ENCODE results near the gene GPR137B. TPM values are rescaled to one million over a fixed set of nuclear protein-coding genes. Genes with fewer than 3 reads are reported as not detected.

Gene GPR137B
- total and polyA plus RNA-seq, 2 of the 8 experiments (the other 6 are each of a cell fraction or from before 2014, with no cell fraction given): 6.9 to 7.7 TPM

GRCh38 chr1:236206548-236206947 lies 64.2 kb downstream of the GPR137B start:
- DNase-seq (ENCODE audit: low read depth in 1 of 2, low spot score in 2 of 2) (peak in 1 of 2 experiments; percentile 43), FAIRE-seq (no peak)
- Histone ChIP-seq H3K79me2 (ENCODE audit: control insufficient read depth in 1 of 2, insufficient read depth in 2 of 2, low read length in 2 of 2) (no peaks in the 10 kb centered on the region), H3K18ac (ENCODE audit: extremely low read depth, low read length) (no peak overlapping the region), H3K23me2 (ENCODE audit: low read depth, low read length) (no peaks in the 10 kb centered on the region), H3K4ac (replicated peaks; ENCODE audit: insufficient read length, low read depth, low read length) (no peak overlapping the region), H3K4me3 (ENCODE audit: extremely low read depth in 1 of 4, insufficient read depth in 2 of 4, low read depth in 3 of 4, low read length in 4 of 4) (no peak overlapping the region), H4K91ac (replicated peaks; ENCODE audit: insufficient read length, low read length) (no peak overlapping the region), H3K4me1 (replicated peaks in 1 of 4; ENCODE audit: control insufficient read depth in 3 of 4, insufficient read depth in 4 of 4, low read length in 3 of 4) (peaks cover 0 to 6% (median 2%) of the 10 kb centered on the region in 4 experiments; a peak in 1 of 7 replicates), H3K79me1 (ENCODE audit: low read depth, low read length) (no peaks in the 10 kb centered on the region), H2AK5ac (ENCODE audit: low read depth, low read length) (no peak overlapping the region), H2BK5ac (ENCODE audit: low read depth, low read length) (no peak overlapping the region), H2BK120ac (replicated peaks; ENCODE audit: low read depth, low read length) (no peak overlapping the region), H3K36me3 (ENCODE audit: control insufficient read depth in 2 of 4, insufficient read depth in 4 of 4, low read length in 3 of 4) (peaks cover 0 to 3% (median 0%) of the 10 kb centered on the region in 4 experiments; a peak in 3 of 8 replicates), H4K20me1 (replicated peaks in 1 of 2; ENCODE audit: control insufficient read depth in 1 of 2, insufficient read depth in 2 of 2, low read length in 2 of 2) (no peaks in the 10 kb centered on the region), H3K27me3 (replicated peaks in 1 of 4; ENCODE audit: control insufficient read depth in 3 of 4, extremely low read depth in 1 of 4, insufficient read depth in 3 of 4, low read length in 3 of 4) (no peaks in the 10 kb centered on the region), H3K14ac (ENCODE audit: insufficient read length) (no peak overlapping the region), H2BK15ac (ENCODE audit: low read length) (no peak overlapping the region), H2BK12ac (ENCODE audit: low read depth, low read length) (no peak overlapping the region), H3K56ac (replicated peaks; ENCODE audit: insufficient read length, low read depth, low read length) (no peak overlapping the region), H3K9ac (replicated peaks in 1 of 4; ENCODE audit: extremely low read depth in 1 of 4, low read depth in 3 of 4, low read length in 3 of 4) (no peak overlapping the region), H4K5ac (ENCODE audit: insufficient read length, low read depth, low read length) (no peak overlapping the region), H2BK20ac (ENCODE audit: low read length) (no peak overlapping the region), H3K23ac (ENCODE audit: insufficient read length) (no peak overlapping the region), H4K8ac (ENCODE audit: extremely low read depth, insufficient read depth, low read length) (no peak overlapping the region), H3K4me2 (ENCODE audit: insufficient read depth in 1 of 2, low read depth in 2 of 2, low read length in 2 of 2) (no peak overlapping the region), H3K9me3 (ENCODE audit: insufficient read depth in 2 of 2, low read depth in 1 of 2, low read length in 1 of 2) (no peaks in the 10 kb centered on the region), H2AFZ (ENCODE audit: low read length) (no peak overlapping the region), H3K27ac (ENCODE audit: low read depth, low read length) (no peak overlapping the region)
- CTCF ChIA-PET (ENCODE audit: partially characterized antibody): interaction anchor here (0.6 to 1.3 kb wide), 2 partner anchors 51 to 1637 kb away, joined by 4 read pairs; no protein-coding TSS in a partner anchor
- WGBS, 2 experiments (ENCODE audit: extremely low coverage in 1 of 2, insufficient coverage in 1 of 2, insufficient read length in 1 of 2, insufficient replicate concordance in 2 of 2, low coverage in 1 of 2, low lambda C conversion rate in 2 of 2, missing lambda C conversion rate in 1 of 2): 68% methylated on average over 4 of the region's 4 CpGs; no CpG with 5 or more reads in 1 of the 2 experiments
- POLR2A ChIA-PET (ENCODE audit: partially characterized antibody): no interaction called here
- TF ChIP-seq MAFK (IDR thresholded peaks at IDR 0.05; ENCODE audit: low read depth, low read length): peak; percentile 86; the same call in 1 of the 2 replicates
- no peak for TF ChIP-seq EGR1 (IDR thresholded peaks at IDR 0.05; ENCODE audit: borderline replicate concordance, low read depth, low read length)
- peak in 1 of 2 experiments; percentile 17; a peak in 1 of 4 replicates for TF ChIP-seq RAD21 (IDR thresholded peaks at IDR 0.05 in 1 of 2, conservative IDR thresholded peaks at IDR 0.05 in 1 of 2; ENCODE audit: low read depth in 2 of 2, low read length in 2 of 2)
- TF ChIP-seq EZH2 (IDR thresholded peaks at IDR 0.05; ENCODE audit: low read depth, low read length, severe bottlenecking): no peak
- no peak for TF ChIP-seq CHD2 (IDR thresholded peaks at IDR 0.05; ENCODE audit: low read length)
- no peak for TF ChIP-seq MAX (IDR thresholded peaks at IDR 0.05)
